Kidney (tissue), 14 donors: Measurements from ENCODE around the gene TRIM3. TPM values are rescaled to one million over a fixed set of nuclear protein-coding genes. Genes with fewer than 3 reads are reported as not detected.

Experiments used
- DNase-seq, 5 donors: peaks; one replicate each; pipeline ENCODE4 v3.0.0-alpha.2; 2013 to 2020
- FAIRE-seq: peaks from 2 replicates; lab custom pipeline; 2012; peaks lifted over from hg19 to GRCh38; lab: Jason Lieb, UNC
- H3K27ac ChIP-seq, 2 donors: one replicate each; pipeline ENCODE4 v1.7.0; 2013; ENCODE audit warnings: low read depth in 2 of 2, low read length in 2 of 2, inconsistent platforms in 1 of 2
- H3K27me3 ChIP-seq: one replicate; pipeline ENCODE4 v1.7.1; 2013; ENCODE audit warnings: low read length, inconsistent platforms; ENCODE audit not compliant: control insufficient read depth, insufficient read depth
- H3K36me3 ChIP-seq, 3 donors: one replicate each; pipeline versions ENCODE4 v1.7.0 to v1.7.1; 2013; ENCODE audit warnings: low read length in 3 of 3, control low read depth in 1 of 3, inconsistent platforms in 1 of 3; ENCODE audit not compliant: insufficient read depth in 3 of 3, control insufficient read depth in 2 of 3
- H3K4me1 ChIP-seq, 3 donors: one replicate each; pipeline versions ENCODE4 v1.7.0 to v1.7.1; 2013; ENCODE audit warnings: low read length in 3 of 3, inconsistent platforms in 1 of 3, low read depth in 1 of 3; ENCODE audit not compliant: control insufficient read depth in 2 of 3, insufficient read depth in 2 of 3
- H3K4me3 ChIP-seq, 3 donors: one replicate each; pipeline versions ENCODE4 v1.7.0 to v1.8.1; 2013; ENCODE audit warnings: low read length in 3 of 3, control low read depth in 1 of 3, inconsistent platforms in 1 of 3
- H3K9ac ChIP-seq, 3 donors: one replicate each; pipeline versions ENCODE4 v1.7.0 to v1.7.1; 2013; ENCODE audit warnings: low read length in 3 of 3, control low read depth in 1 of 3, inconsistent platforms in 1 of 3
- H3K9me3 ChIP-seq, 3 donors: one replicate each; pipeline versions ENCODE4 v1.7.0 to v1.7.1; 2013; ENCODE audit warnings: low read length in 3 of 3, control low read depth in 1 of 3, inconsistent platforms in 1 of 3; ENCODE audit not compliant: control insufficient read depth in 2 of 3, insufficient read depth in 1 of 3
- CTCF ChIP-seq: IDR thresholded peaks from 3 replicates; pipeline ENCODE4 v1.5.1; 2012; ENCODE audit warnings: mild to moderate bottlenecking, moderate library complexity, borderline replicate concordance; ENCODE audit not compliant: insufficient read depth; ENCODE audit errors: extremely low read depth
- intact Hi-C: fragments of 100-400 bp; cut with DNase I; formaldehyde crosslinking; loops from one replicate; pipeline ENCODE4 v1.11.1; 2022
- polyA plus RNA-seq: library from polyadenylated mRNA; stranded (reverse); fragments of 350-450 nt; fragmentation: Illumina TruSeq; extraction: RNeasy Lipid Tissue Mini Kit (QIAGEN cat#74804); gene quantifications from one replicate; pipeline ENCODE4 v1.2.3, GENCODE V29; 2014; ENCODE audit warnings: low read depth, low replicate concordance; ENCODE audit not compliant: insufficient read depth
- total RNA-seq: library from RNA; stranded (reverse); fragmentation: NEBNext Ultra II Directional; extraction: Animal tissue kit (Norgen Biotek cat#: 25700); gene quantifications from one replicate; pipeline ENCODE4 v1.2.1, GENCODE V29; 2021
- donor health status: control.
- donor health status: control.
- donor health status: control.
- donor health status: control.
- donor health status: control.
- donor health status: DM: yes; HTN: yes; CAD: no.
- donor health status: Normal renal cell carcinoma (clear cell type).

Gene TRIM3
- total and polyA plus RNA-seq, 2 donors from 2014 or later, result 10.8 to 20.8 TPM

DNA sequence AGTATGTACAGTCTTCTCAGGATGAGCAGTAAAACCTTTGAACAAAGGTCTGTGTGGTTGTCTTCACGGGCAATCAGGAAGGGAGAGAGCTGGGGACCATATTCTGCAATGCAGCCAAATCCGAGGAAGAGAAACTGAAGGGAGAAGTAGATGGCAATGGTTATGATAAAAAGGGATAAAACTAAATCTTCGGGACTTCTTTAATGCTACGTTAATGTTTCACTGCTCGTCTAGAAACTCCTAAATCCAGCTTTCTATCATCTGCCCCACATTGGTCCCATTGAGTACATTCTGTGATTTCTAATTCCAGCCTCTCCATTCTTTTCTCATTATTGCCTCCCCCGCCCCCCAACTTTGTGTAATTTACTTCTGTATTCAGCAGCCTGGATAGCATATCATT is 9.3 kb upstream of the TRIM3 start:
- TF ChIP-seq CTCF, result no peak
- Histone ChIP-seq H3K9me3 (no peaks in the 10 kb centered on the region), H3K4me3 (no peak overlapping the region), H3K9ac (peak overlapping the region in 1 of 3 donors; percentile 96), H3K27ac (no peak overlapping the region), H3K4me1 (peaks cover 9 to 22% (median 14%) of the 10 kb centered on the region in 3 donors), H3K27me3 (no peaks in the 10 kb centered on the region), H3K36me3 (peaks cover 4 to 28% (median 27%) of the 10 kb centered on the region in 3 donors)
- DNase-seq (no peak), FAIRE-seq (no peak)
- intact Hi-C loops, result no loop called here

- intact Hi-C loops, result no loop called here
- peak overlapping the region; percentile 31 to 97 (median 96) for H3K9ac ChIP-seq
- TF ChIP-seq CTCF, result no peak
- peaks cover 9 to 22% (median 14%) of the 10 kb centered on the region in 3 donors for H3K4me1 ChIP-seq
- DNase-seq (no peak), FAIRE-seq (no peak)
- H3K27me3 ChIP-seq, result no peaks in the 10 kb centered on the region
- H3K9me3 ChIP-seq, result no peaks in the 10 kb centered on the region
- peaks cover 4 to 32% (median 30%) of the 10 kb centered on the region in 3 donors for H3K36me3 ChIP-seq
- no peak overlapping the region for H3K27ac ChIP-seq
- H3K4me3 ChIP-seq, result peak overlapping the region; percentile 94 to 97 (median 96)
These were observed 8.7 kb upstream of the TRIM3 start for GRCh38 chr11:6482441-6482840.

GRCh38 chr11:6481924-6482275 is 8.2 kb upstream of the TRIM3 start:
- Histone ChIP-seq H3K9ac (peak overlapping the region; percentile 93 to 97 (median 96)), H3K36me3 (peaks cover 4 to 33% (median 33%) of the 10 kb centered on the region in 3 donors), H3K4me1 (peaks cover 9 to 22% (median 14%) of the 10 kb centered on the region in 3 donors), H3K9me3 (no peaks in the 10 kb centered on the region), H3K4me3 (peak overlapping the region; percentile 94 to 97 (median 96)), H3K27ac (peak overlapping the region; percentile 91 to 93), H3K27me3 (no peaks in the 10 kb centered on the region)
- no peak for TF ChIP-seq CTCF
- FAIRE-seq (no peak), DNase-seq (no peak)
- intact Hi-C loops, result no loop called here
